ENCODE results near the gene CCDC183. TPM values are rescaled to one million over a fixed set of nuclear protein-coding genes. Genes with fewer than 3 reads are reported as not detected.
A peak's percentile ranks its signal among the peaks of the same experiment; 100 is the strongest.

The CCDC183 gene
- total and polyA plus RNA-seq, 5 donors from 2014 or later = 0.16 to 2.3 (median 0.65) TPM; not detected in 1

GRCh38 chr9:136826703-136827582, 30.8 kb downstream of the CCDC183 start:
- ATAC-seq (ENCODE audit: low read depth in 2 of 2) = no peak
- peaks cover 5% of the 10 kb centered on the region for H3K36me3 Mint-ChIP-seq

DNA sequence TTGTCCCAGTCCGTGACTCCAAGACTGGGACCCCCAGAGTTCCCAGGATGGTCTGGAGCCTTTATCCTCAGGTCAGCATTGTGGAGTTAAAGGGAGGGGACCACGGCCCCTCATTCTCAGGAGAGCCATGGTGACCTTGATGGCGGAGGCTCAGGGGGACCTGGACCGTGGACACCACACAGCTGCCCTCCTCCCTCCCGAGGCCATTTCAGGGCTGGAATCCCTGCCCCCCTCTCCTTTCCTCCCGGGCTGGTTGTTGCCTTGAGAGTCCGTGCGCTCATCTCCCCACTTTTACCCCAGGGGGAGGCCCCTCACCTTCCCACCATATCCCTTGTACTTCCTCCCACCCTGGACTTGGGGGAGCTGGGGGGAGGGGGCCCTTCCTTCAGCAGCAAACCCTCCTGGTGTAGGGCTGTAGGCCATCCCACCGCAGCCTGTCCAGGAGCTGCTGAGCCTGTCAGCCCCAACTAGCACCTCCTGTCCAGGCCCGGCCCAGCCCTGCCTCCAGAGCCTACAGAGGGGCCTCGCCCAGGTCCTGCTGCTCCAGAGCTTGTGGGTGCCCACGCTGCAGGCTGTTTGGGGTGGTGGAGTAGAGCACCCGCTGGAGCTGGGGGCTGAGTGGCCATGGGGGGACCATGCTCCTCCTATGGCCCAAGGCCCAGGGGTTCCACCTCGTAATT, 31.8 kb downstream of the CCDC183 start:
- Histone ChIP-seq H3K4me1 (ENCODE audit: control insufficient read depth, insufficient read depth, low read length, poor library complexity, severe bottlenecking) (no peaks in the 10 kb centered on the region), H3K9me3 (ENCODE audit: control insufficient read depth in 2 of 2, low read length in 2 of 2) (no peaks in the 10 kb centered on the region), H3K36me3 (ENCODE audit: control insufficient read depth, insufficient read depth, low read length) (peaks cover 21% of the 10 kb centered on the region), H3K4me3 (ENCODE audit: low read depth, low read length) (no peak overlapping the region), H3K27ac (ENCODE audit: insufficient read depth, low read length, poor library complexity, severe bottlenecking) (no peak overlapping the region), H3K27me3 (ENCODE audit: control insufficient read depth, insufficient read depth, low read length) (no peaks in the 10 kb centered on the region)
- Mint-ChIP-seq H3K27me3 (no peaks in the 10 kb centered on the region), H3K4me1 (no peaks in the 10 kb centered on the region), H3K36me3 (peaks cover 5% of the 10 kb centered on the region), H3K4me3 (no peak overlapping the region), H3K27ac (no peak overlapping the region), H3K9me3 (no peaks in the 10 kb centered on the region)
- DNase-seq (no peak), ATAC-seq (ENCODE audit: low read depth in 2 of 2) (no peak)

More at GRCh38 chr9:136826703-136827582, 30.8 kb downstream of the CCDC183 start:
- H3K4me1 Mint-ChIP-seq = no peaks in the 10 kb centered on the region
- no peaks in the 10 kb centered on the region for H3K27me3 ChIP-seq (ENCODE audit: control insufficient read depth, insufficient read depth, low read length)
- H3K36me3 ChIP-seq (ENCODE audit: control insufficient read depth, insufficient read depth, low read length) = peaks cover 21% of the 10 kb centered on the region
- no peaks in the 10 kb centered on the region for H3K9me3 Mint-ChIP-seq
- no peak for DNase-seq
- H3K4me1 ChIP-seq (ENCODE audit: control insufficient read depth, insufficient read depth, low read length, poor library complexity, severe bottlenecking) = no peaks in the 10 kb centered on the region
- H3K27ac Mint-ChIP-seq = no peak overlapping the region
- H3K27me3 Mint-ChIP-seq = no peaks in the 10 kb centered on the region
- H3K4me3 ChIP-seq (ENCODE audit: low read depth, low read length) = no peak overlapping the region
- H3K4me3 Mint-ChIP-seq = peak overlapping the region in 1 of 4 donors; percentile 32
- no peaks in the 10 kb centered on the region for H3K9me3 ChIP-seq (ENCODE audit: control insufficient read depth in 2 of 2, low read length in 2 of 2)
- no peak overlapping the region for H3K27ac ChIP-seq (ENCODE audit: insufficient read depth, low read length, poor library complexity, severe bottlenecking)

- ATAC-seq (ENCODE audit: low read depth in 2 of 2) (no peak), DNase-seq (no peak)
- Mint-ChIP-seq H3K36me3 (peaks cover 5% of the 10 kb centered on the region), H3K4me3 (no peak overlapping the region), H3K27me3 (no peaks in the 10 kb centered on the region), H3K4me1 (no peaks in the 10 kb centered on the region), H3K27ac (no peak overlapping the region), H3K9me3 (no peaks in the 10 kb centered on the region)
- peaks cover 21% of the 10 kb centered on the region for H3K36me3 ChIP-seq (ENCODE audit: control insufficient read depth, insufficient read depth, low read length)
- no peak overlapping the region for H3K27ac ChIP-seq (ENCODE audit: insufficient read depth, low read length, poor library complexity, severe bottlenecking)
- no peak overlapping the region for H3K4me3 ChIP-seq (ENCODE audit: low read depth, low read length)
- H3K4me1 ChIP-seq (ENCODE audit: control insufficient read depth, insufficient read depth, low read length, poor library complexity, severe bottlenecking) = no peaks in the 10 kb centered on the region
- no peaks in the 10 kb centered on the region for H3K9me3 ChIP-seq (ENCODE audit: control insufficient read depth in 2 of 2, low read length in 2 of 2)
- H3K27me3 ChIP-seq (ENCODE audit: control insufficient read depth, insufficient read depth, low read length) = no peaks in the 10 kb centered on the region
Observed at GRCh38 chr9:136828474-136829140, 32.5 kb downstream of the CCDC183 start.

GRCh38 chr9:136829412-136829811, 33.3 kb downstream of the CCDC183 start:
- peaks cover 18% of the 10 kb centered on the region for H3K36me3 ChIP-seq (ENCODE audit: control insufficient read depth, insufficient read depth, low read length)
- H3K4me1 ChIP-seq (ENCODE audit: control insufficient read depth, insufficient read depth, low read length, poor library complexity, severe bottlenecking) = no peaks in the 10 kb centered on the region
- H3K27me3 ChIP-seq (ENCODE audit: control insufficient read depth, insufficient read depth, low read length) = no peaks in the 10 kb centered on the region
- H3K4me3 Mint-ChIP-seq = no peak overlapping the region
- no peaks in the 10 kb centered on the region for H3K9me3 Mint-ChIP-seq
- H3K36me3 Mint-ChIP-seq = peaks cover 9% of the 10 kb centered on the region
- no peak overlapping the region for H3K27ac ChIP-seq (ENCODE audit: insufficient read depth, low read length, poor library complexity, severe bottlenecking)
- ATAC-seq (ENCODE audit: low read depth in 2 of 2) (no peak), DNase-seq (no peak)
- no peak overlapping the region for H3K4me3 ChIP-seq (ENCODE audit: low read depth, low read length)
- no peaks in the 10 kb centered on the region for H3K9me3 ChIP-seq (ENCODE audit: control insufficient read depth in 2 of 2, low read length in 2 of 2)
- H3K27me3 Mint-ChIP-seq = no peaks in the 10 kb centered on the region
- H3K27ac Mint-ChIP-seq = no peak overlapping the region
- no peaks in the 10 kb centered on the region for H3K4me1 Mint-ChIP-seq

GRCh38 chr9:136829981-136830885, 34.1 kb downstream of the CCDC183 start:
- Mint-ChIP-seq H3K36me3 (peaks cover 9% of the 10 kb centered on the region), H3K27ac (no peak overlapping the region)

GRCh38 chr9:136831002-136831719, 35.0 kb downstream of the CCDC183 start:
- Histone ChIP-seq H3K9me3 (ENCODE audit: control insufficient read depth in 2 of 2, low read length in 2 of 2) (no peaks in the 10 kb centered on the region), H3K27ac (ENCODE audit: insufficient read depth, low read length, poor library complexity, severe bottlenecking) (no peak overlapping the region), H3K27me3 (ENCODE audit: control insufficient read depth, insufficient read depth, low read length) (no peaks in the 10 kb centered on the region), H3K36me3 (ENCODE audit: control insufficient read depth, insufficient read depth, low read length) (peaks cover 12% of the 10 kb centered on the region), H3K4me3 (ENCODE audit: low read depth, low read length) (no peak overlapping the region), H3K4me1 (ENCODE audit: control insufficient read depth, insufficient read depth, low read length, poor library complexity, severe bottlenecking) (no peaks in the 10 kb centered on the region)
- no peak for ATAC-seq (ENCODE audit: low read depth in 2 of 2)
- no peak overlapping the region for H3K4me3 Mint-ChIP-seq
- H3K9me3 Mint-ChIP-seq = no peaks in the 10 kb centered on the region
- no peaks in the 10 kb centered on the region for H3K27me3 Mint-ChIP-seq
- no peaks in the 10 kb centered on the region for H3K4me1 Mint-ChIP-seq
- no peak for DNase-seq
- H3K36me3 Mint-ChIP-seq = peaks cover 9% of the 10 kb centered on the region
- no peak overlapping the region for H3K27ac Mint-ChIP-seq

More at GRCh38 chr9:136829981-136830885, 34.1 kb downstream of the CCDC183 start:
- H3K27me3 Mint-ChIP-seq = no peaks in the 10 kb centered on the region
- Histone ChIP-seq H3K27ac (ENCODE audit: insufficient read depth, low read length, poor library complexity, severe bottlenecking) (no peak overlapping the region), H3K9me3 (ENCODE audit: control insufficient read depth in 2 of 2, low read length in 2 of 2) (no peaks in the 10 kb centered on the region), H3K27me3 (ENCODE audit: control insufficient read depth, insufficient read depth, low read length) (no peaks in the 10 kb centered on the region), H3K4me3 (ENCODE audit: low read depth, low read length) (no peak overlapping the region), H3K4me1 (ENCODE audit: control insufficient read depth, insufficient read depth, low read length, poor library complexity, severe bottlenecking) (no peaks in the 10 kb centered on the region), H3K36me3 (ENCODE audit: control insufficient read depth, insufficient read depth, low read length) (peaks cover 16% of the 10 kb centered on the region)
- ATAC-seq (ENCODE audit: low read depth in 2 of 2) (no peak), DNase-seq (no peak)
- H3K9me3 Mint-ChIP-seq = no peaks in the 10 kb centered on the region
- no peaks in the 10 kb centered on the region for H3K4me1 Mint-ChIP-seq
- no peak overlapping the region for H3K4me3 Mint-ChIP-seq
